ENCODE data around the gene UBE2E3. TPM values are rescaled to one million over a fixed set of nuclear protein-coding genes. Genes with fewer than 3 reads are reported as not detected.

Gene UBE2E3
- total and polyA plus RNA-seq, 5 donors from 2014 or later, result 12.4 to 31.9 (median 24.6) TPM

GRCh38 chr2:180947208-180947689, 33.2 kb upstream of the UBE2E3 start:
- Histone ChIP-seq H3K9me3 (ENCODE audit: control insufficient read depth in 2 of 2, low read length in 2 of 2) (no peaks in the 10 kb centered on the region), H3K4me1 (ENCODE audit: control insufficient read depth, insufficient read depth, low read length, poor library complexity, severe bottlenecking) (no peaks in the 10 kb centered on the region), H3K27me3 (ENCODE audit: control insufficient read depth, insufficient read depth, low read length) (peaks cover 3% of the 10 kb centered on the region), H3K27ac (ENCODE audit: insufficient read depth, low read length, poor library complexity, severe bottlenecking) (no peak overlapping the region), H3K4me3 (ENCODE audit: low read depth, low read length) (no peak overlapping the region), H3K36me3 (ENCODE audit: control insufficient read depth, insufficient read depth, low read length) (no peaks in the 10 kb centered on the region)
- peak overlapping the region in 1 of 4 donors; percentile 21 for H3K4me3 Mint-ChIP-seq
- no peak for DNase-seq
- H3K36me3 Mint-ChIP-seq, result no peaks in the 10 kb centered on the region
- ATAC-seq (ENCODE audit: low read depth in 2 of 2), result no peak
- no peaks in the 10 kb centered on the region for H3K4me1 Mint-ChIP-seq
- peaks cover 0 to 1% (median 0%) of the 10 kb centered on the region in 7 donors for H3K9me3 Mint-ChIP-seq
- H3K27ac Mint-ChIP-seq, result no peak overlapping the region
- no peaks in the 10 kb centered on the region for H3K27me3 Mint-ChIP-seq

- H3K27ac Mint-ChIP-seq, result no peak overlapping the region
- Histone ChIP-seq H3K36me3 (ENCODE audit: control insufficient read depth, insufficient read depth, low read length) (no peaks in the 10 kb centered on the region), H3K27me3 (ENCODE audit: control insufficient read depth, insufficient read depth, low read length) (peaks cover 3% of the 10 kb centered on the region), H3K4me1 (ENCODE audit: control insufficient read depth, insufficient read depth, low read length, poor library complexity, severe bottlenecking) (no peaks in the 10 kb centered on the region), H3K4me3 (ENCODE audit: low read depth, low read length) (no peak overlapping the region), H3K9me3 (ENCODE audit: control insufficient read depth in 2 of 2, low read length in 2 of 2) (no peaks in the 10 kb centered on the region), H3K27ac (ENCODE audit: insufficient read depth, low read length, poor library complexity, severe bottlenecking) (no peak overlapping the region)
- ATAC-seq (ENCODE audit: low read depth in 2 of 2), result no peak
- no peak overlapping the region for H3K4me3 Mint-ChIP-seq
- no peak for DNase-seq
- H3K36me3 Mint-ChIP-seq, result no peaks in the 10 kb centered on the region
- H3K27me3 Mint-ChIP-seq, result no peaks in the 10 kb centered on the region
- H3K4me1 Mint-ChIP-seq, result no peaks in the 10 kb centered on the region
- H3K9me3 Mint-ChIP-seq, result peaks cover 0 to 1% (median 0%) of the 10 kb centered on the region in 7 donors
These were observed 30.5 kb upstream of the UBE2E3 start for GRCh38 chr2:180949896-180950295.

- Histone ChIP-seq H3K27me3 (ENCODE audit: control insufficient read depth, insufficient read depth, low read length) (peaks cover 3% of the 10 kb centered on the region), H3K9me3 (ENCODE audit: control insufficient read depth in 2 of 2, low read length in 2 of 2) (no peaks in the 10 kb centered on the region), H3K4me1 (ENCODE audit: control insufficient read depth, insufficient read depth, low read length, poor library complexity, severe bottlenecking) (no peaks in the 10 kb centered on the region), H3K4me3 (ENCODE audit: low read depth, low read length) (no peak overlapping the region), H3K27ac (ENCODE audit: insufficient read depth, low read length, poor library complexity, severe bottlenecking) (no peak overlapping the region), H3K36me3 (ENCODE audit: control insufficient read depth, insufficient read depth, low read length) (no peaks in the 10 kb centered on the region)
- Mint-ChIP-seq H3K27me3 (no peaks in the 10 kb centered on the region), H3K9me3 (peaks cover 0 to 1% (median 0%) of the 10 kb centered on the region in 7 donors), H3K4me1 (no peaks in the 10 kb centered on the region), H3K27ac (no peak overlapping the region), H3K36me3 (no peaks in the 10 kb centered on the region), H3K4me3 (no peak overlapping the region)
- ATAC-seq (ENCODE audit: low read depth in 2 of 2) (no peak), DNase-seq (no peak)
These were observed 28.3 kb upstream of the UBE2E3 start for GRCh38 chr2:180952082-180952481.

GRCh38 chr2:180952731-180953336, 27.6 kb upstream of the UBE2E3 start:
- ATAC-seq (ENCODE audit: low read depth in 2 of 2), result no peak
- peaks cover 3% of the 10 kb centered on the region for H3K27me3 Mint-ChIP-seq
- Histone ChIP-seq H3K4me3 (ENCODE audit: low read depth, low read length) (no peak overlapping the region), H3K36me3 (ENCODE audit: control insufficient read depth, insufficient read depth, low read length) (no peaks in the 10 kb centered on the region), H3K4me1 (ENCODE audit: control insufficient read depth, insufficient read depth, low read length, poor library complexity, severe bottlenecking) (no peaks in the 10 kb centered on the region), H3K9me3 (ENCODE audit: control insufficient read depth in 2 of 2, low read length in 2 of 2) (no peaks in the 10 kb centered on the region), H3K27ac (ENCODE audit: insufficient read depth, low read length, poor library complexity, severe bottlenecking) (no peak overlapping the region), H3K27me3 (ENCODE audit: control insufficient read depth, insufficient read depth, low read length) (no peaks in the 10 kb centered on the region)
- no peak for DNase-seq
- H3K9me3 Mint-ChIP-seq, result no peaks in the 10 kb centered on the region
- no peaks in the 10 kb centered on the region for H3K4me1 Mint-ChIP-seq
- no peak overlapping the region for H3K4me3 Mint-ChIP-seq
- H3K36me3 Mint-ChIP-seq, result no peaks in the 10 kb centered on the region
- no peak overlapping the region for H3K27ac Mint-ChIP-seq

GRCh38 chr2:180953550-180953949, 26.9 kb upstream of the UBE2E3 start:
- Mint-ChIP-seq H3K27ac (no peak overlapping the region), H3K36me3 (no peaks in the 10 kb centered on the region), H3K4me1 (no peaks in the 10 kb centered on the region), H3K27me3 (peaks cover 6% of the 10 kb centered on the region), H3K9me3 (no peaks in the 10 kb centered on the region), H3K4me3 (no peak overlapping the region)
- Histone ChIP-seq H3K36me3 (ENCODE audit: control insufficient read depth, insufficient read depth, low read length) (no peaks in the 10 kb centered on the region), H3K4me1 (ENCODE audit: control insufficient read depth, insufficient read depth, low read length, poor library complexity, severe bottlenecking) (no peaks in the 10 kb centered on the region), H3K9me3 (ENCODE audit: control insufficient read depth in 2 of 2, low read length in 2 of 2) (no peaks in the 10 kb centered on the region), H3K4me3 (ENCODE audit: low read depth, low read length) (no peak overlapping the region), H3K27ac (ENCODE audit: insufficient read depth, low read length, poor library complexity, severe bottlenecking) (no peak overlapping the region), H3K27me3 (ENCODE audit: control insufficient read depth, insufficient read depth, low read length) (no peaks in the 10 kb centered on the region)
- ATAC-seq (ENCODE audit: low read depth in 2 of 2) (no peak), DNase-seq (no peak)

GRCh38 chr2:180955101-180955500, 25.3 kb upstream of the UBE2E3 start:
- H3K9me3 Mint-ChIP-seq, result no peaks in the 10 kb centered on the region
- no peaks in the 10 kb centered on the region for H3K4me1 ChIP-seq (ENCODE audit: control insufficient read depth, insufficient read depth, low read length, poor library complexity, severe bottlenecking)
- peaks cover 6% of the 10 kb centered on the region for H3K27me3 Mint-ChIP-seq
- H3K27ac Mint-ChIP-seq, result no peak overlapping the region
- no peaks in the 10 kb centered on the region for H3K36me3 ChIP-seq (ENCODE audit: control insufficient read depth, insufficient read depth, low read length)
- H3K36me3 Mint-ChIP-seq, result no peaks in the 10 kb centered on the region
- H3K4me3 Mint-ChIP-seq, result no peak overlapping the region
- DNase-seq (no peak), ATAC-seq (ENCODE audit: low read depth in 2 of 2) (no peak)
- no peaks in the 10 kb centered on the region for H3K9me3 ChIP-seq (ENCODE audit: control insufficient read depth in 2 of 2, low read length in 2 of 2)
- no peaks in the 10 kb centered on the region for H3K4me1 Mint-ChIP-seq
- no peak overlapping the region for H3K4me3 ChIP-seq (ENCODE audit: low read depth, low read length)
- H3K27me3 ChIP-seq (ENCODE audit: control insufficient read depth, insufficient read depth, low read length), result no peaks in the 10 kb centered on the region
- H3K27ac ChIP-seq (ENCODE audit: insufficient read depth, low read length, poor library complexity, severe bottlenecking), result no peak overlapping the region

GRCh38 chr2:180959787-180960186, 20.6 kb upstream of the UBE2E3 start:
- Histone ChIP-seq H3K9me3 (ENCODE audit: control insufficient read depth in 2 of 2, low read length in 2 of 2) (no peaks in the 10 kb centered on the region), H3K36me3 (ENCODE audit: control insufficient read depth, insufficient read depth, low read length) (no peaks in the 10 kb centered on the region), H3K4me3 (ENCODE audit: low read depth, low read length) (no peak overlapping the region), H3K4me1 (ENCODE audit: control insufficient read depth, insufficient read depth, low read length, poor library complexity, severe bottlenecking) (no peaks in the 10 kb centered on the region), H3K27me3 (ENCODE audit: control insufficient read depth, insufficient read depth, low read length) (peaks cover 5% of the 10 kb centered on the region), H3K27ac (ENCODE audit: insufficient read depth, low read length, poor library complexity, severe bottlenecking) (no peak overlapping the region)
- DNase-seq, result no peak
- ATAC-seq (ENCODE audit: low read depth in 2 of 2), result no peak
- no peaks in the 10 kb centered on the region for H3K9me3 Mint-ChIP-seq
- H3K27me3 Mint-ChIP-seq, result peaks cover 16% of the 10 kb centered on the region
- no peak overlapping the region for H3K4me3 Mint-ChIP-seq
- H3K4me1 Mint-ChIP-seq, result no peaks in the 10 kb centered on the region
- H3K36me3 Mint-ChIP-seq, result no peaks in the 10 kb centered on the region
- no peak overlapping the region for H3K27ac Mint-ChIP-seq

GRCh38 chr2:180960982-180961381, 19.4 kb upstream of the UBE2E3 start:
- ATAC-seq (ENCODE audit: low read depth in 2 of 2) (no peak), DNase-seq (no peak)
- no peaks in the 10 kb centered on the region for H3K36me3 ChIP-seq (ENCODE audit: control insufficient read depth, insufficient read depth, low read length)

More at GRCh38 chr2:180960982-180961381, 19.4 kb upstream of the UBE2E3 start:
- Histone ChIP-seq H3K27ac (ENCODE audit: insufficient read depth, low read length, poor library complexity, severe bottlenecking) (no peak overlapping the region), H3K4me3 (ENCODE audit: low read depth, low read length) (no peak overlapping the region), H3K9me3 (ENCODE audit: control insufficient read depth in 2 of 2, low read length in 2 of 2) (no peaks in the 10 kb centered on the region), H3K4me1 (ENCODE audit: control insufficient read depth, insufficient read depth, low read length, poor library complexity, severe bottlenecking) (no peaks in the 10 kb centered on the region), H3K27me3 (ENCODE audit: control insufficient read depth, insufficient read depth, low read length) (peaks cover 5% of the 10 kb centered on the region)
- H3K4me3 Mint-ChIP-seq, result no peak overlapping the region
- H3K27me3 Mint-ChIP-seq, result peaks cover 21% of the 10 kb centered on the region
- H3K9me3 Mint-ChIP-seq, result no peaks in the 10 kb centered on the region
- H3K27ac Mint-ChIP-seq, result no peak overlapping the region
- H3K4me1 Mint-ChIP-seq, result no peaks in the 10 kb centered on the region
- H3K36me3 Mint-ChIP-seq, result no peaks in the 10 kb centered on the region

All from CD4-positive, CD25-positive, alpha-beta regulatory T cell (primary cell).